ENCODE results near the gene LDLRAD1.
"Not testable (repeated sequence)": the region's sequence is repeated elsewhere in the genome, so short reads cannot be mapped to it uniquely, and the experiment has no call there.

Gene LDLRAD1

DNA sequence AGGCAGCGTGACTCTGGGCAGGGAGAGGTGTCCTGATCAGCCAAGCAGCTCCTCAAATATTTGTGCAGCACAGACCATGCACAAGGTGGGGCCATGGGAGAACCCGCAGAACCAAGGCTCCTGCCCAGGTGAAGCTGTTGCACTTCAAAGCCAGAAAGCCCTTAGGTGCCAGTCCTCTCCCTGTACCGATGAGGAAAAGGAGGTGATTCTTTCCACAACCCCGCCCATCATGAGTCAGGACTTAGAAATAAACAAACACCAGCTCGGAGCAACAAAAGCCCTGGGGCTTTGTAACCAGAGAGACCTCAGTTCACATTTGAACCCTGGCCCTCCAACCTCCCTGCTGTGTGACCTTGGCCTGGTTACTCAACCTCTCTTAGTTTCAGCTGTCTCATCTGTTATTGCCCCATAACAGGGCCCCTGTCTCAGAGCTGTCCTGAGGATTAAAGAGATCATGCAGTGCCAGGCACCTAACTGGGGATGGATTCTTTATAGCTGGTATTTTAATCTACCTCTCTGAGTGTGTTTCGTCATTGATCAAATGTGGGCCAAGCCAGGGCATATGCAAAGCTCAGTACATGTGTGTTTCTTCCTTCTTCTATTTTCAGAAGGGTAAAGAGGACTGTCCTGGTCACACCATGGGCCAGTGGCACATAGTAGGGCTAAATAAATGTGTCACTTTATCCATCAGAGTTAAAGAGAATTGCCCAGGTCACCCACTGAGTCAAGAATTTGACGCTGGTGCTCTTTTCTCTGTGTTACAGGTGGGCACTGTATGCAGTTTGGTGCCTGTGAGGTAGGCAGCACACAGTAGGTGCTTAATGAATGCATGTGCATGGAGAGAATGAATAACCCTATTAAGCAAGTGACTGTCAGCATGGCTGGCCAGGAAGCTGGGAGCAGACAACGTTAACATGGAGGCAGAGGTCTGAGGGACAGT is 1.4 kb downstream of the LDLRAD1 start:
- DNase-seq (ENCODE audit: low read depth in 2 of 2), result no peak

GRCh38 chr1:54014009-54014629 is 3.9 kb downstream of the LDLRAD1 start:
- no peak for DNase-seq (ENCODE audit: low read depth in 2 of 2)

DNA sequence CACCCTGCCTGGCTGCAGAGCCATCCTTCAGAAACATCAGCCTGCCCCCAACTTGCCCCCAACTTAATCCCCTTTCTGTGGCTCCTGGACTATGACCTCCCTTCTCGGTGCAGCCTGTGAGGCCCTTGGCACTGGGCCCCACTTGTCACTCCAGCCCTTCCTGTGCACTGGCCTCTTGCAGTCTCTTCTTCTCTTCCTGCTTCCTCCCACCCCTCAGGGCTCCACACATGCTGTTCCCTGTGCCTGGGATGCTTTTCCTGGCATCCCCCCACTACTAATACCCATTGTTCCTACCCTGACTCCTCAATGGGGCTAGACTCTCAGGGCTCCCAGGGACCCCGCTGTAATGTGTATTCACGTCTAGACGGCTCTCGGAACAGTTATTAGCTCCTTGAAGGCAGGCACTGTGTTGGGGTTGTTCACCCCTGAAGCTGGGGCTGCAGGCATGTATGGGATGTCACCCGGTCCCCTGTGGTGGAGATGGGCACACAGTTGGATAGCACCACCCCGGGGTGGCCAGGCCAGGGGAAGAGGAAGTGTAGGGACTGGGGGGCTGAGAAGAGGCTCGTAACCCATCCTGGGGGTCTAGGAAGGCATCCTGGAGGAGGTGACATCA is 4.5 kb downstream of the LDLRAD1 start:
- DNase-seq (ENCODE audit: low read depth in 2 of 2), result no peak

- DNase-seq (ENCODE audit: low read depth in 2 of 2), result no peak
Observed at GRCh38 chr1:54012863-54013262, 5.1 kb downstream of the LDLRAD1 start.

DNA sequence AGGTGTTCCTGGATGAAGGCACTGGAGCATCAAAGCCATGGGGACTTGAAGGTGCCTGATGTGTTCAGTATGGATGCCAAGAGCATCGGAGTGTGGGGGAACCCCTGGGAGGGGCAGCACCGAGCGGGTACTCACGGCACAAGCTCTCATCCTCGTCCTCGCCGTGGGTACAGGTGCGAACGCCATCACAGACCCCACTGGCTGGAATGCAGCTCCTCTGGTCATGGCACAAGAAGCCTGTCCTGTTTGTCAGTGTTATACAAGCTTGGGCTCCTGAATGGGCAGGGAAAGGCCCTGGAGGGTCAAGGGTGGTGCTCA is 6.0 kb downstream of the LDLRAD1 start:
- DNase-seq (ENCODE audit: low read depth in 2 of 2), result no peak

- DNase-seq (ENCODE audit: low read depth in 2 of 2), result no peak
Observed at GRCh38 chr1:54011316-54012007, 6.5 kb downstream of the LDLRAD1 start.

DNA sequence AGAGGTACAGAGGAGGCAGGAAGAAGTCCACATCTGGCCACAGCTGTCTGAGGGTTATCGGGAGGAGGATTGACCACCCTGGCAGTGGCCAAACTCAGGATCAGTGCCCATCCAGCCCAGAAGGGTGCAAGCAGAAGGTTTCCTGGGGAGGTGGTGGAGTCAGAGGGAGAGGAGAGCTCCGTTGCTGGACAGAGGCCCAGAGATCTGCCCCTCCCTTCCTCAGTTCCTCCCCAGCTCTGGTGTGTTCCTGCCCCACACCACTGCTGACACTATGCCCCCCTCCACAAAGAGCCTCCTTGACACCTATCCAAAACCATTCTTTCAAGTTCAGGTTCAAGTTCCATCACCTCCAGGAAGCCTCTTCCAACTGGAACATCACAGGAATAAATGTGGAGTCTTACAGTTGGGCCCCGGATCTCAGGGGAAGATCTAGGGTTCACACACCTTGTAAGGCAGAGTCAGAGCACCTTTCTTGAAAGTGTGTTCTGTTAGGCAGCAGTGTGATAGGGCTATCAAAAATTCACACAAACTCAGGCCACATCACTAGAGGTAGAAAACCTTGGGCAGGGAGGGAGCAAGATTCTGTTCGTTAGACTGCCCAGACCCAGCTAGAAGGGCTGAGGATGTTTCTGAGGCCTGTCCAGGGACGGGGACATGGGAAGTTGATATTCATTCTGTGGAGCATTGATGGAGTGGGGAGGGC is 7.4 kb downstream of the LDLRAD1 start:
- DNase-seq (ENCODE audit: low read depth in 2 of 2), result no peak

DNA sequence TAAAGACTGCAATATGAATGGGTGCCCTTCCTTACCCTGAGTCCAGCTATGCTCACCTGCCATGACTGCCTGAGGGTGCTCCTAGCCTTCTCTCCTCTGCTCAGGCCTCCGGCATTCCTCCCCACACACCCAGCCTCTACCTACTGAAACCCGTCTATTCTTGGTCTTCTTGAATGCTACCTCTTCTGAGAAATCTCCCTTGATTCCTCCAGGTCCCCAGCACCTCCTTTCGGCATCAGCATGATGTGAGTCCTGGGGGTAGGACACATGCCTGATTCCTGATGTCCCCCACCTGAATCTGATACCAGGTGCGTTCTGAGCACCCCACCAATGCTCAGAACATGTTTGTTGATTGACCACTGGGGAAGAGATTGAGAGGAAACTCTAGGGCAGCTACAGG is 8.6 kb downstream of the LDLRAD1 start:
- DNase-seq (ENCODE audit: low read depth in 2 of 2), result no peak

DNA sequence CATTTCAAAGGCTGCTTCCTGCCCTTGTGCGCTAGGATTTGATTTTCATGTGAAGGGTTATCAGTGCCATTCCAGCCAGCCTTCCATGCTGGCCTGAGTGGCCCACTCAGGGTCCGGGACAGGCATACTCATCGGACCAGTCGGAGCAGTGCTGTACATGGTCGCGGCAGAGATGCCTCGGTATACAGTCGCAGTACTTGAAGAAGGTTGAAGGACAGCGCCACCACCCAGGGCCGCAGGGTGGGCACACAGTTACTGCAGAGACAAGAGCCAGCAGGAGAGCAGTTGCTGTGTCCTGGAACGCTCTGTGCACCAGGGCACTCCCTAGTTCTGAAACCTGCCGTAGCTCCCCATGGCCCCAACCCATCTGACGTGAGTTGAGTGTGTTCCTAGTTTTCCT is 9.1 kb downstream of the LDLRAD1 start:
- DNase-seq (ENCODE audit: low read depth in 2 of 2), result no peak

DNA sequence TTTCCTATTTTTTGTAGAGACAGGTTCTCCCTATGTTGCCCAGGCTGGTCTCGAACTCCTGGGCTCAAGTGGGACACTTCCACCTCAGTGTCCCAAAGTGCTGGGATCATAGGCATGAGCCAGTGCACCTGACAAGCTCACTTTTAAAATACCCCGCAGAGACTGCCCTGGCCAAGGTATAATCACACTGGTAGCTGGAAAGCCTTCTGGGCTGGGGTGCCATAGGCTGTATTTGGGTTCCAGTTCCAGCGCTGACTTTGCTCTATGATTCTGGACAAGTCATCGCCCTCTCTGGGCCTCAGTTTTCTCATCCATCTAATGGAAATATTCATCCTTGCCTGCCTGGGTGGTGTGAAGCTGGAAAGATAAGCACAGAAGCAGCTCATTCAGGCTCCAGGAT is 10.4 kb downstream of the LDLRAD1 start:
- no peak for DNase-seq (ENCODE audit: low read depth in 2 of 2)

DNA sequence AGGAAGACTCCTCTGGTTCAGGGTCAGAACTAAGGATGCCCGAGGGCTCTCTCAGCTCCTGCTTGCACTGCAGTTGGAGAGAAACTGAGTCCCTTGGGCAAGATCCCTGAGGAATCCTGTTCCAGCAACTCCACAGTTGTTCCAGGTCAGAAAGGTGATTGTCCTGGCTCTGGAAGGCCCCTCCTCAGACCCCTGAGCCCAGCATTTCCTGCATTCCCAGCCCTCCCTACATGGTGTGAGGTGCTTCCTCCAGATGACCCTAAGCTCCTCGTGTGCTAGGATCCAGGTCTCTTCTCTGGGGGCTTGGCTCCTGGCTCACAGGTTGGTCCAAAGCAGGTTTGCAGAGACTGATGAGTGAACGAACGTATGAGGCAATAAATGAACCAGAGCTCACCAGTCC is 11.5 kb downstream of the LDLRAD1 start:
- DNase-seq (ENCODE audit: low read depth in 2 of 2), result no peak

- DNase-seq (ENCODE audit: low read depth in 2 of 2), result no peak
Observed at GRCh38 chr1:54004481-54005049, 13.4 kb downstream of the LDLRAD1 start.

- not testable (repeated sequence) for DNase-seq (ENCODE audit: low read depth in 2 of 2)
Observed at GRCh38 chr1:54003750-54004480, 14.1 kb downstream of the LDLRAD1 start.

- no peak for DNase-seq (ENCODE audit: low read depth in 2 of 2)
Observed at GRCh38 chr1:54003249-54003646, 14.7 kb downstream of the LDLRAD1 start.

DNA sequence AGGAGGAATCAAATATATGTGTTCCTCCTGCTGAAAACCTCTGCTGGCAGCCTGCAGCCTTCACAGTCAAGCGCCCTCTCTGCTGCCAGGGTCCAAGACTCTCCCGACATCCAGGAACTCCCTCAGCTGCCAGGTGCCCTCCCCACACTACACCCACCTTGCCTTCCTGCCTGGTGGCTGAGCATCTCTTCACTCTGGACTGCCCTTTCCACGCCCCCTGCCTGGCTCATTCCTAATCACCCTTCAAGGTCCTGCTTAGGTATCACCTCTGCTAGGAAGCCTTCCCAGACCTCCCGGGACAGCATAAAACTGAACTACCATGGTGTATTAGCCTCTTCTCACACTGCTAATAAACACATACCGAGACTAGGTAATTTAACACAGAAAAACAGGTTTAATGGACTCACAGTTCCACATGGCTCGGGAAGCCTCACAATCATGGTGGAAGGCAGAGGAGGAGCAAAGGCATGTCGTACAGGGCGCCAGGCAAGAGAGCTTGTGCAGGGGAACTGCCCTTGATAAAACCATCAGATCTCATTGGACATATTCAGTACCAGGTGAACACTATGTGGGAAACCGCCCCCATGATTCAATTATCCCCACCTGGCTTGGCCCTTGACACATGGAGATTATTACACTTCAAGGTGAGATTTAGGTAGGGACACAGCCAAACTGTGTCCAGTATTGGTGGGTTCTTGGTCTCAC is 15.3 kb downstream of the LDLRAD1 start:
- no peak for DNase-seq (ENCODE audit: low read depth in 2 of 2)

GRCh38 chr1:54001591-54001990 is 16.4 kb downstream of the LDLRAD1 start:
- DNase-seq (ENCODE audit: low read depth in 2 of 2), result no peak

- no peak for DNase-seq (ENCODE audit: low read depth in 2 of 2)
Observed at GRCh38 chr1:53999920-54000319, 18.1 kb downstream of the LDLRAD1 start.

GRCh38 chr1:53998223-53998622 is 19.8 kb downstream of the LDLRAD1 start:
- no peak for DNase-seq (ENCODE audit: low read depth in 2 of 2)

- no peak for DNase-seq (ENCODE audit: low read depth in 2 of 2)
Observed at GRCh38 chr1:53995683-53996082, 22.3 kb downstream of the LDLRAD1 start.

DNA sequence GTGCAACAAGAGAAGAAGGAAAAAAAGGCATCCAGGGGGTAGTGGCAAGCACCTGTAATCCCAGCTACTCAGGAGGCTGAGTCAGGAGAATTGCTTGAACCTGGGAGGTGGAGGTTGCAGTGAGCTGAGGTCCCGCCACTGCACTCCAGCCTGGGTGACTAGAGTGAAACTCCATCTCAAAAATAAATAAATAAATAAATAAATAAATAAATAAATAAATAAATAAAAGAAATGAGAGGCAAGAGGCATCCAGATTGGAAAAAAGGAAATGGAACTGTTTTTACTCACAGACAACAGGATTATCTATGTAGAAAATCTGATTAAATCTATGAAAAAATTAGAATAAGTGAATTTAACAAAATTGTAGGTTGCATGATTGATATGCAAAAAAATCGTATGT is 23.5 kb downstream of the LDLRAD1 start:
- not testable (repeated sequence) for DNase-seq (ENCODE audit: low read depth in 2 of 2)

Data from activated CD8-positive, alpha-beta memory T cell treated with anti-CD3 and anti-CD28 coated beads for 4 hours (primary cell).